K562 (cell line): ENCODE results near the gene DALRD3. TPM values are rescaled to one million over a fixed set of nuclear protein-coding genes. Genes with fewer than 3 reads are reported as not detected.

ENCODE experiments used
- ATAC-seq: fragments of 200-7000 bp; cut with Tn5 transposase; 3 replicates; pipeline ENCODE4 v1.9.1; 2020; ENCODE audit warnings: moderate library complexity
- BruUV-seq: library from RNA; stranded (reverse); fragments of 400-500 nt; replicated peaks from 2 replicates; lab custom pipeline; 2021; lab: Mats Ljungman, UMichigan
- CTCF ChIA-PET: fragments of 300-600 bp; formaldehyde crosslinking; extraction: SDS; loops from one replicate; lab custom pipeline; 2021; ENCODE audit warnings: low intra/inter-chr PET ratio; lab: Yijun Ruan, JAX
- POLR2A ChIA-PET: fragments of 300-600, 350-650 bp; sonication (Branson Sonifier 250); formaldehyde crosslinking; extraction: SDS; loops from one replicate; lab custom pipeline; 2021; ENCODE audit warnings: antibody characterized with exemption, inconsistent platforms; lab: Yijun Ruan, JAX
- DNase-seq, 4 experiments: peaks; one replicate each; pipeline versions ENCODE4 v3.0.0 to v3.0.0-alpha.2; 2011 to 2018; ENCODE audit warnings: low spot score in 3 of 4, mixed read lengths in 3 of 4; ENCODE audit errors: extremely low read depth in 1 of 4
- FAIRE-seq: peaks from 2 replicates; lab custom pipeline; 2011; peaks lifted over from hg19 to GRCh38; lab: Jason Lieb, UNC
- H2AFZ ChIP-seq: 2 replicates; pipeline ENCODE4 v1.6.0; 2011; ENCODE audit warnings: low read depth, low read length, control low read depth, inconsistent platforms
- H3K27ac ChIP-seq: fragments of 200-600 bp; 3 replicates; pipeline ENCODE4 v1.8.0; 2011; ENCODE audit warnings: low read depth, mild to moderate bottlenecking, control low read depth, inconsistent platforms, low read length, moderate library complexity, mixed read lengths; ENCODE audit errors: extremely low read depth
- H3K27me3 ChIP-seq, 2 experiments: fragments of 300-600 bp in 1 of 2; 2 replicates in 1 of 2; 3 replicates in 1 of 2; pipeline versions ENCODE4 v1.6.0 to v1.8.0; 2011; ENCODE audit warnings: inconsistent platforms in 2 of 2, low read length in 2 of 2, mild to moderate bottlenecking in 1 of 2, mixed read lengths in 1 of 2, moderate library complexity in 1 of 2; ENCODE audit not compliant: control insufficient read depth in 2 of 2, insufficient read depth in 2 of 2
- H3K36me3 ChIP-seq: fragments of 300-600 bp; 3 replicates; pipeline ENCODE4 v1.8.0; 2011; ENCODE audit warnings: mild to moderate bottlenecking, low read length, inconsistent platforms; ENCODE audit not compliant: control insufficient read depth, insufficient read depth
- H3K4me1 ChIP-seq, 2 experiments: fragments of 200-600 bp in 1 of 2; replicated peaks in 1 of 2; 2 replicates in 1 of 2; 3 replicates in 1 of 2; pipeline versions ENCODE4 v1.5.1 to v1.8.0; 2011; ENCODE audit warnings: inconsistent platforms in 2 of 2, low read length in 2 of 2, mild to moderate bottlenecking in 1 of 2, mixed read lengths in 1 of 2, moderate library complexity in 1 of 2; ENCODE audit not compliant: control insufficient read depth in 2 of 2, insufficient read depth in 2 of 2
- H3K4me2 ChIP-seq: 2 replicates; pipeline ENCODE4 v1.6.1; 2011; ENCODE audit warnings: low read length, control low read depth, inconsistent platforms, mixed read lengths; ENCODE audit not compliant: insufficient read depth
- H3K4me3 ChIP-seq: fragments of 200-600 bp; sonication (generic), shearing (Covaris generic); 2 replicates; pipeline ENCODE4 v1.5.1; 2016; ENCODE audit warnings: control low read depth, inconsistent platforms
- H3K79me2 ChIP-seq: fragments of 200-600 bp; 3 replicates; pipeline ENCODE4 v1.8.0; 2011; ENCODE audit warnings: low read length, inconsistent platforms; ENCODE audit not compliant: control insufficient read depth, insufficient read depth
- H3K9ac ChIP-seq, 2 experiments: 2 replicates each; pipeline versions ENCODE4 v1.6.0 to v1.6.1; 2011; ENCODE audit warnings: low read depth in 2 of 2, low read length in 2 of 2, control low read depth in 1 of 2, inconsistent platforms in 1 of 2, mild to moderate bottlenecking in 1 of 2, mixed read lengths in 1 of 2; ENCODE audit not compliant: insufficient read depth in 1 of 2
- H3K9me1 ChIP-seq: one replicate; pipeline ENCODE4 v1.6.0; 2011; ENCODE audit warnings: inconsistent platforms, mild to moderate bottlenecking, low read length, moderate library complexity; ENCODE audit not compliant: control insufficient read depth, insufficient read depth
- H3K9me3 ChIP-seq: replicated peaks from 2 replicates; pipeline ENCODE4 v1.5.1; 2011; ENCODE audit warnings: low read depth, low read length, inconsistent platforms; ENCODE audit not compliant: control insufficient read depth, insufficient read depth
- H4K20me1 ChIP-seq: replicated peaks from 2 replicates; pipeline ENCODE4 v1.6.1; 2011; ENCODE audit warnings: low read length, inconsistent platforms, mixed read lengths; ENCODE audit not compliant: control insufficient read depth, insufficient read depth
- BCL6 ChIP-seq: fragments of 250-450 bp; sonication (Bioruptor Pico); IDR thresholded peaks from 2 replicates; pipeline ENCODE4 v1.4.0; 2020
- DDX20 ChIP-seq: fragments of 450-650 bp; IDR thresholded peaks from 2 replicates; pipeline ENCODE4 v1.6.1; 2016; ENCODE audit warnings: missing genetic modification characterization, low read depth, mild to moderate bottlenecking, missing compliant biosample characterization, moderate library complexity
- ILF3 ChIP-seq: fragments of 450-650 bp; IDR thresholded peaks from 2 replicates; pipeline ENCODE4 v1.6.1; 2018; ENCODE audit warnings: antibody characterized with exemption, mild to moderate bottlenecking, moderate library complexity, borderline replicate concordance
- KLF16 ChIP-seq: IDR thresholded peaks from 2 replicates; pipeline ENCODE4 v1.6.1; 2016; ENCODE audit warnings: antibody characterized with exemption
- MLX ChIP-seq, 2 experiments: fragments of 450-650 bp in 1 of 2; sonication (generic) in 1 of 2; formaldehyde crosslinking; conservative IDR thresholded peaks; 2 replicates each; pipeline versions ENCODE4 v1.4.0 to v1.8.1; 2020 to 2022; ENCODE audit warnings: mild to moderate bottlenecking in 1 of 2, missing genetic modification reagents in 1 of 2
- SP2 ChIP-seq: IDR thresholded peaks from 2 replicates; pipeline ENCODE4 v1.6.1; 2011; ENCODE audit warnings: mild to moderate bottlenecking, low read depth, low read length, moderate library complexity; ENCODE audit not compliant: poor library complexity, severe bottlenecking; ENCODE audit errors: extremely low read depth
- ZNF174 ChIP-seq: fragments of 250-450 bp; sonication (Bioruptor Pico); IDR thresholded peaks from 2 replicates; pipeline ENCODE4 v1.4.0; 2020; ENCODE audit warnings: mild to moderate bottlenecking
- ZNF24 ChIP-seq: fragments of 450-650 bp; IDR thresholded peaks from 2 replicates; pipeline ENCODE4 v1.6.1; 2016
- WGBS: fragments of 100-300 bp; shearing (Covaris generic); methylation state at CpG from one replicate; pipeline ENCODE4 v1.1.6; 2016; ENCODE audit warnings: low coverage, mixed read lengths; ENCODE audit not compliant: insufficient coverage; ENCODE audit errors: missing lambda C conversion rate; 5-methylcytosine and 5-hydroxymethylcytosine counted together
- in situ Hi-C: fragments of 300-500 bp; cut with MboI; formaldehyde crosslinking; loops from 4 replicates; pipeline ENCODE4 v1.15.0; 2018; ENCODE audit warnings: inconsistent platforms, mixed read lengths
- intact Hi-C: fragments of 100-400 bp; cut with micrococcal nuclease; formaldehyde crosslinking; loops from 2 replicates; pipeline ENCODE4 v1.14.2; 2022
- polyA plus RNA-seq, 8 experiments: library from polyadenylated mRNA; depleted of rRNA in 4 of 8; stranded (reverse) in 5 of 8; unstranded in 3 of 8; fragments of >200 nt; fragmentation: Nextera tagmentation in 2 of 8; fragmentation: Illumina TruSeq in 1 of 8; extraction: Ambion mirVana in 2 of 8; extraction: Trizol in 1 of 8; gene quantifications; 2 replicates each; pipeline versions ENCODE4 v1.2.1 to v1.2.3, GENCODE V29; 2011 to 2014; ENCODE audit warnings: inconsistent platforms in 1 of 8, missing spikeins in 1 of 8
- total RNA-seq, 7 experiments: library from RNA; depleted of rRNA in 6 of 7; stranded (reverse); fragments of >200 nt in 6 of 7; fragmentation: Illumina TruSeq in 2 of 7; extraction: Trizol in 2 of 7; gene quantifications; 2 replicates each; pipeline versions ENCODE4 v1.2.1 to v1.2.3, GENCODE V29; 2011 to 2021; ENCODE audit warnings: low replicate concordance in 1 of 7
- TF ChIP-seq, protein P1 (sequence below): fragments of 150-350 bp; conservative IDR thresholded peaks from 2 replicates; pipeline ENCODE4 v1.6.1; 2014; ENCODE audit warnings: low read length
- TF ChIP-seq, protein P2 (sequence below): fragments of 250-450 bp; sonication (Bioruptor Pico); IDR thresholded peaks from 2 replicates; pipeline ENCODE4 v1.5.0; 2021; ENCODE audit warnings: mild to moderate bottlenecking, moderate library complexity

Gene DALRD3
- total and polyA plus RNA-seq, 9 of the 15 experiments (the other 6 are each of a cell fraction or from before 2014, with no cell fraction given) = 6.6 to 31.3 (median 14.4) TPM

GRCh38 chr3:48980295-48980694 lies 38.1 kb downstream of the DALRD3 start (continued):
- TF ChIP-seq, protein P1, sequence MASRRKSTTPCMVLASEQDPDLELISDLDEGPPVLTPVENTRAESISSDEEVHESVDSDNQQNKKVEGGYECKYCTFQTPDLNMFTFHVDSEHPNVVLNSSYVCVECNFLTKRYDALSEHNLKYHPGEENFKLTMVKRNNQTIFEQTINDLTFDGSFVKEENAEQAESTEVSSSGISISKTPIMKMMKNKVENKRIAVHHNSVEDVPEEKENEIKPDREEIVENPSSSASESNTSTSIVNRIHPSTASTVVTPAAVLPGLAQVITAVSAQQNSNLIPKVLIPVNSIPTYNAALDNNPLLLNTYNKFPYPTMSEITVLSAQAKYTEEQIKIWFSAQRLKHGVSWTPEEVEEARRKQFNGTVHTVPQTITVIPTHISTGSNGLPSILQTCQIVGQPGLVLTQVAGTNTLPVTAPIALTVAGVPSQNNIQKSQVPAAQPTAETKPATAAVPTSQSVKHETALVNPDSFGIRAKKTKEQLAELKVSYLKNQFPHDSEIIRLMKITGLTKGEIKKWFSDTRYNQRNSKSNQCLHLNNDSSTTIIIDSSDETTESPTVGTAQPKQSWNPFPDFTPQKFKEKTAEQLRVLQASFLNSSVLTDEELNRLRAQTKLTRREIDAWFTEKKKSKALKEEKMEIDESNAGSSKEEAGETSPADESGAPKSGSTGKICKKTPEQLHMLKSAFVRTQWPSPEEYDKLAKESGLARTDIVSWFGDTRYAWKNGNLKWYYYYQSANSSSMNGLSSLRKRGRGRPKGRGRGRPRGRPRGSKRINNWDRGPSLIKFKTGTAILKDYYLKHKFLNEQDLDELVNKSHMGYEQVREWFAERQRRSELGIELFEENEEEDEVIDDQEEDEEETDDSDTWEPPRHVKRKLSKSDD = no peak

- Histone ChIP-seq H3K9ac (no peak overlapping the region), H3K9me1 (no peaks in the 10 kb centered on the region), H3K27ac (no peak overlapping the region), H3K27me3 (no peaks in the 10 kb centered on the region), H3K9me3 (no peaks in the 10 kb centered on the region), H3K36me3 (peaks cover 80% of the 10 kb centered on the region), H3K4me1 (no peaks in the 10 kb centered on the region), H3K4me3 (no peak overlapping the region), H3K79me2 (no peaks in the 10 kb centered on the region), H4K20me1 (no peaks in the 10 kb centered on the region), H2AFZ (no peak overlapping the region), H3K4me2 (no peak overlapping the region)
- in situ Hi-C loops = no loop called here
- ChIA-PET CTCF (no interaction called here), POLR2A (no interaction called here)
- no peak for ATAC-seq
- BruUV-seq = no TSS peak
- intact Hi-C loops = no loop called here
- WGBS = 85% methylated on average over 3 of the region's 3 CpGs
- TF ChIP-seq, protein P2, sequence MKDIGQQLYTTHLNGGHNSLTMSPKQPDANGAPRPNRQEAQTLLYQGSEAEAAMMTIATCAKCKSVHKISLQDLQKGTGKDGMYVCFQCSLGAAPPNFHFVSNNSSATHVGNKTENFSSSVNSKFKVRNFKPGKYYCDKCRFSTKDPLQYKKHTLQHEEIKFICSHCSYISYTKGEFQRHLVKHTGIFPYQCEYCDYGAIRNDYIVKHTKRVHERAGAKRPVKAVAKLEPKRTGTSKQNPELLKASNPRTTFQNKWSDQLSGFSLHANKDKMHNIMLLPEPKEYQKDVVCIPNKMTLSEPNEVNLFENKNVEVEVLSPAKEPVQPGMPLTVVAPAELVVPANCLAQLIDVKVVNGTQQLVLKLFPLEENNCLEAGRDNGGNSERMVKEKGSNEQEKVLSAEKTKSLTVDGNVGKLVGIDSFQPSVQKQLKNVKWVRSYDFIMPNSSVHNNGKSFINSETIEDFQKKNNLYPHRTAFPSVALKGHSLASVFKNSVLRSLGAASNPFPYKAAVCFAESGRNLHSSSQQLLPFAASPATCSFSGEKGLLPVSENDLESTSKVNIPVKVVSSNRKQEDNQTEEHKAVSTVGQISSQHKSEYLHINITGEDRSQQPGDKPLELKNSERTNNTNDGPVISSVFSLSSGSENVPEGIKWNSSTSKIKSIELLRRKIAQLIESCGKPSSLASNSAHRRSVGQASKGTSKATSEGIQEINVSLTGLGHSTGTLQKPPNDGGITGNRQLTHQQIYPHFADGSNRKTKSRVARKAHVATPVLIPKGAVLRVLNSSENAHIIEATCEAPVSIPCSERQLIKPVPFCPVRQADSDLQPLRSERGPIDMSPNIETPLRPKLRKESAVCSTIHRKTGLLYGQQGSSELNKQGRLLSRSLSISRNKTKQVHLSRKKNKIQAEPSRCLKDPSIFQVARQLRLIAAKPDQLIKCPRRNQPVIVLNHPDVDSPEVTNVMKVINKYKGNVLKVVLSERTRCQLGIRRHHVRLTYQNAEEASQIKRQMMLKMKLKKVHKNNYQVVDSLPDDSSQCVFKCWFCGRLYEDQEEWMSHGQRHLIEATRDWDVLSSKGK (CRISPR knock-in tag) = no peak
- no peak for TF ChIP-seq ZNF24
- no peak for TF ChIP-seq MLX (CRISPR knock-in tag; conservative IDR thresholded peaks at IDR 0.05)
- no peak for TF ChIP-seq KLF16
- no peak for TF ChIP-seq DDX20 (tag)
- TF ChIP-seq SP2 = no peak
- TF ChIP-seq ILF3 = no peak
- no peak for TF ChIP-seq ZNF174 (CRISPR knock-in tag)
- TF ChIP-seq BCL6 (CRISPR knock-in tag) = no peak
- no peak for FAIRE-seq
- no peak for DNase-seq
Measured at GRCh38 chr3:48979451-48979850, 38.9 kb downstream of the DALRD3 start.
